Measurements from ENCODE around the gene EBI3.
"Not testable (repeated sequence)": the region's sequence is repeated elsewhere in the genome, so short reads cannot be mapped to it uniquely, and the experiment has no call there.

The EBI3 gene

GRCh38 chr19:4234862-4235201 lies 5.5 kb downstream of the EBI3 start:
- DNase-seq, result no peak

- not testable (repeated sequence) for DNase-seq
Measured at GRCh38 chr19:4237510-4237909, 8.2 kb downstream of the EBI3 start.

GRCh38 chr19:4238831-4239230 lies 9.5 kb downstream of the EBI3 start:
- no peak for DNase-seq

GRCh38 chr19:4241824-4242430 lies 12.6 kb downstream of the EBI3 start:
- DNase-seq, result peak; percentile 0

- DNase-seq, result not testable (repeated sequence)
Measured at GRCh38 chr19:4245938-4246337, 16.6 kb downstream of the EBI3 start.

- DNase-seq, result peak; percentile 98
Measured at GRCh38 chr19:4246767-4247593, 17.7 kb downstream of the EBI3 start, which contains the start of gene YJU2. Gene YJU2, plus strand, starts transcription at chr19:4247080. Its CDS starts 67 bp downstream, at chr19:4247147.

- DNase-seq, result peak; percentile 7
Measured at GRCh38 chr19:4256563-4256962, 27.2 kb downstream of the EBI3 start.

- no peak for DNase-seq
Measured at GRCh38 chr19:4257025-4257424, 27.7 kb downstream of the EBI3 start.

GRCh38 chr19:4258181-4258580 lies 28.9 kb downstream of the EBI3 start:
- no peak for DNase-seq

GRCh38 chr19:4260613-4261191 lies 31.4 kb downstream of the EBI3 start:
- no peak for DNase-seq

GRCh38 chr19:4264812-4265211 lies 35.5 kb downstream of the EBI3 start:
- peak; percentile 35 for DNase-seq

GRCh38 chr19:4266253-4267000 lies 37.1 kb downstream of the EBI3 start:
- no peak for DNase-seq

GRCh38 chr19:4267101-4267900 lies 38.0 kb downstream of the EBI3 start:
- peak; percentile 43 for DNase-seq

GRCh38 chr19:4267901-4268815 lies 38.8 kb downstream of the EBI3 start:
- no peak for DNase-seq

- no peak for DNase-seq
Measured at GRCh38 chr19:4268816-4269430, 39.6 kb downstream of the EBI3 start.

GRCh38 chr19:4272894-4273293 lies 43.6 kb downstream of the EBI3 start:
- no peak for DNase-seq

GRCh38 chr19:4274321-4274686 lies 45.0 kb downstream of the EBI3 start:
- not testable (repeated sequence) for DNase-seq

- DNase-seq, result no peak
Measured at GRCh38 chr19:4277191-4277696, 47.9 kb downstream of the EBI3 start.

- peak; percentile 30 for DNase-seq
Measured at GRCh38 chr19:4278010-4278409, 48.7 kb downstream of the EBI3 start.

GRCh38 chr19:4278419-4279266 lies 49.3 kb downstream of the EBI3 start, which contains the start of gene SHD:
Gene SHD, plus strand, starts transcription at chr19:4279266. Its CDS starts 798 bp downstream, at chr19:4280064.
- peak; percentile 59 for DNase-seq
